RWPE1 (cell line): ENCODE measurements around the gene NPHP3.
A peak's percentile ranks its signal among the peaks of the same experiment; 100 is the strongest.

Experiments
- CTCF ChIA-PET: fragments of 350-600 bp; sonication (Branson Sonifier 250); formaldehyde crosslinking; extraction: SDS; loops from one replicate; lab custom pipeline; 2021; lab: Yijun Ruan, JAX
- POLR2A ChIA-PET: fragments of 400-600 bp; formaldehyde crosslinking; extraction: SDS; loops from one replicate; lab custom pipeline; 2020; ENCODE audit warnings: antibody characterized with exemption; ENCODE audit not compliant: low non-redundant PET; lab: Yijun Ruan, JAX
- DNase-seq: peaks from one replicate; pipeline ENCODE4 v3.0.0; 2012; ENCODE audit warnings: low spot score
- H3K27ac ChIP-seq: fragments of 450-650 bp; 2 replicates; pipeline ENCODE4 v1.5.1; 2017
- TF ChIP-seq, protein P1 (sequence below): fragments of 450-650 bp; conservative IDR thresholded peaks from 2 replicates; pipeline ENCODE4 v1.5.1; 2017; ENCODE audit warnings: low read depth, mild to moderate bottlenecking

NPHP3 gene

DNA sequence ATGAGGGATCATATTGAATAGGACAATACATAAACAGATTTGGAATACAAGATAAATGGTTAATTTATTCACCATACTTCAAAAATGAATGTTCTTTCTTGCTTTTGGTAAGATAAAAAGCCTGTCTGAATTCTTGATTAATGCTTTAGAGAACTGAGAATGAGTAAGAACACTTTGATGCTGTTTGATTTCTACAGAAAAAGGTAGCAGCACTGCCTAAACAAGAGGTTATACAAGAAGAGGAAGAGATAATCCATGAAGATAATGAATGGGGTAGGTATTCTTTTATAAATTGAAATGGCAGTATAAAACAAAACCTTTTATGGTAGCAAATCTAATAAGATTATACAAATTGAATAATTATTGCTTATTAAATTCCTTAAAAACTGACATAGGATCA lies 46.8 kb downstream of the NPHP3 start:
- TF ChIP-seq, protein P1, sequence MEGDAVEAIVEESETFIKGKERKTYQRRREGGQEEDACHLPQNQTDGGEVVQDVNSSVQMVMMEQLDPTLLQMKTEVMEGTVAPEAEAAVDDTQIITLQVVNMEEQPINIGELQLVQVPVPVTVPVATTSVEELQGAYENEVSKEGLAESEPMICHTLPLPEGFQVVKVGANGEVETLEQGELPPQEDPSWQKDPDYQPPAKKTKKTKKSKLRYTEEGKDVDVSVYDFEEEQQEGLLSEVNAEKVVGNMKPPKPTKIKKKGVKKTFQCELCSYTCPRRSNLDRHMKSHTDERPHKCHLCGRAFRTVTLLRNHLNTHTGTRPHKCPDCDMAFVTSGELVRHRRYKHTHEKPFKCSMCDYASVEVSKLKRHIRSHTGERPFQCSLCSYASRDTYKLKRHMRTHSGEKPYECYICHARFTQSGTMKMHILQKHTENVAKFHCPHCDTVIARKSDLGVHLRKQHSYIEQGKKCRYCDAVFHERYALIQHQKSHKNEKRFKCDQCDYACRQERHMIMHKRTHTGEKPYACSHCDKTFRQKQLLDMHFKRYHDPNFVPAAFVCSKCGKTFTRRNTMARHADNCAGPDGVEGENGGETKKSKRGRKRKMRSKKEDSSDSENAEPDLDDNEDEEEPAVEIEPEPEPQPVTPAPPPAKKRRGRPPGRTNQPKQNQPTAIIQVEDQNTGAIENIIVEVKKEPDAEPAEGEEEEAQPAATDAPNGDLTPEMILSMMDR: no peak

DNA sequence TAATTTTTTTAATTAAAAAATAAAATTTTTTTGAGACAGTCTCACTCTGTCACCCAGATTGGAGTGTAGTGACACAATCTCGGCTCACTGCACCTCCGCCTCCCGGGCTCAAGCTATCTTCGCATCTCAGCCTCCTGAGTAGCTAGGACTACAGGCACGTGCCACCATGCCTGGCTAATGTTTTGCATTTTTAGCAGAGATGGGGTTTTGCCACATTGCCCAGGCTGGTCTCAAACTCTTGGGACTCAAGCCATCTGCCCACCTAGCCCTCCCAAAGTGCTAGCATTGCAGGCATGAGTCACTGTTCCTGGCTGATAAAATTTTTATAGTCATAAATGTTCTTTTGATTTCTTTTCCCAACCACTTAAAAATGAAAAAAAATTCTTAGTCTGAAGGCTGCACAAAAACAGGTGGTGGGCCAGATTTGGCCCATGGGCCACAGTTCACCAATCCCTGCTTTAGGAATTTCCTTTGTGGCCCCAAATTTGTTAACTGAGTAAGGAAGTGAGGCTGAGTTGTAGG lies 52.9 kb downstream of the NPHP3 start:
- TF ChIP-seq, protein P1: no peak
- DNase-seq: no peak
- CTCF ChIA-PET: interaction anchor here (0.7 to 1.5 kb wide), 2 partner anchors 14 to 1152 kb away, joined by 4 to 5 read pairs; no protein-coding TSS in a partner anchor
- POLR2A ChIA-PET: no interaction called here
- H3K27ac ChIP-seq: peak overlapping the region; percentile 64

More for the DNA sequence above, 46.8 kb downstream of the NPHP3 start:
- no peak for DNase-seq
- ChIA-PET POLR2A (no interaction called here), CTCF (interaction anchor here (0.7 kb wide), 1 partner anchor 76 kb away, joined by 4 read pairs; no protein-coding TSS in a partner anchor)
- no peak overlapping the region for H3K27ac ChIP-seq

DNA sequence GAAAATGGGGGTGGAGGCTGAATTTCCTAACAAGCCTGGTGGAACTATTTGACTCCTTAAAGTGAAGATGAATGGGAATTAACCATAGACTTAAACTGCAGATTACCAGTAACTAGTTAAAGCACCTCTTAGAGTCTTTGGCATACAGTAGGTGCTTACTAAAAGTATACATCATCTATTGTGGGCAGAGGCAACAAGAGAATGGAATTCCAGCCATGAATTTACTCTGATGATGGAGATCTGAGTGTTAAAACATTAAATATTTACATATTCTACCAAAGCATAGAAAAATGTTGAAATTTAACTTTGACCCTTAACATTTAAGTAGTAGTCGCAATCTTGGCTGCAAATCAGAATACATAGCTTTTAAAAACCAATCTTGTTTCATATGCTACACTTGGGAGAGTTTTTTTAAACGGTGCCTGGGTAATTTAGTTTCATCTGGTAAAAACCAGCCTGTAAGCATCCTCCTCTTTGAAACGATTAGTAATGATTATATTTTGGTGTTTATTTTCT lies 56.9 kb downstream of the NPHP3 start:
- ChIA-PET CTCF (no interaction called here), POLR2A (no interaction called here)
- no peak overlapping the region for H3K27ac ChIP-seq
- TF ChIP-seq, protein P1: no peak
- no peak for DNase-seq

DNA sequence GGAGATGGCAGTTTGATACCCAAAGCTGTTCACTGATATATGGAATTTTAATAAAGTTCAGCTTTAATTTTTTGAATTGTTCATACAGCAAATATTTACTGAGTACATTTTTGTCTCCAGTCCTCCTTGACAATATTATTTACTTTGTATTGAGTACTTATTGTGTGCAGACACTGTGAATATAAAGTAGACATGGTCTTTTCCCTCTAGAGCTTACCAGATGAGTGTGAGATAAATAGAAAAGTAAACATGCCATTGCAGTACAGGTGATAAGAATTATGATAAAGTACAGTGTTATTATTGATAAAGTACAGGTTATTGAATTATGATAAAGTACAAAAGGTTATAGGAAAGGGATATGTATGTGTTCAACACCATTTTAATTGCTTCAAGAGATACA lies 60.0 kb downstream of the NPHP3 start:
- TF ChIP-seq, protein P1: no peak
- POLR2A ChIA-PET: no interaction called here
- H3K27ac ChIP-seq: no peak overlapping the region
- CTCF ChIA-PET: no interaction called here
- no peak for DNase-seq

DNA sequence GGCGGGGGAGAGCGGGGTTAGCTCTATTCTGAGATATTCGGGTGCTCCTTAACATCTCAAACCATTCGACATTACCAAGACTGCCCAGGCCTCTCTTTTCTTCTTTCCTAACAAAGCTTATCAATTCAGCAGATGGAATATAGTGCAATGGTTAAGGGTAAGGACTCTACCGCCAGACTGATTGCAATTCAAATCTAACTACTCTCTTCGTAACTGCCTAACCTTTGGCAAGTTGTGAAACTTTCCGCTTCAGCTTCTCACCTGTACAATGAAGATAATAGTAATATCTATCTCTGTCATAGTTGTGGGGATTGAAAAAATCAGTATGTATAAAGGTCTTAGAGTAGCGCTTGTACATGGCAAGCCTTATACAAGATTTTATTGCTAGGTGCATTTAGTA lies 61.1 kb downstream of the NPHP3 start:
- TF ChIP-seq, protein P1: no peak
- no peak for DNase-seq
- CTCF ChIA-PET: no interaction called here
- POLR2A ChIA-PET: no interaction called here
- H3K27ac ChIP-seq: no peak overlapping the region

DNA sequence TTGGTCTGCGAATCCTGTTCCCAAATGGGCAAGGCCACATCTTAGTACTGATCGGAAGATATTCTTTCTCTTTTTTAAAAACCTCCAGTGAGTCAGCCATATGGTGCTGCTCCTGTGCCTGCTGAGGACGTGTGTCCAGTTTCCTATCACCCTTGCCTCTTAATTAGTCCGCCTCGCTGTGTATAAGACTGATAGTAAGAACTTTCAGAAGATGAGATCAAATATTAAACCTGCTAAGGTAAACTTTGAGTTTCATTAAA lies 61.5 kb downstream of the NPHP3 start:
- POLR2A ChIA-PET: no interaction called here
- CTCF ChIA-PET: no interaction called here
- TF ChIP-seq, protein P1: no peak
- DNase-seq: no peak
- peak overlapping the region; percentile 93 for H3K27ac ChIP-seq
